CD4-positive, alpha-beta T cell treated with Interferon gamma for 1 hour (primary cell): Measurements from ENCODE around the gene ANGPTL2.
"Not testable (repeated sequence)": the region's sequence is repeated elsewhere in the genome, so short reads cannot be mapped to it uniquely, and the experiment has no call there.

Source experiments
- DNase-seq: peaks from one replicate; pipeline ENCODE4 v3.0.0-alpha.2; 2020

The ANGPTL2 gene

GRCh38 chr9:127122176-127123063 is at the start of gene ANGPTL2:
Gene ANGPTL2, minus strand, starts transcription at chr9:127122635. Its CDS starts 13,904 bp downstream, at chr9:127108731.
- DNase-seq: peak; percentile 10

GRCh38 chr9:127171348-127171747 is 48.9 kb upstream of the ANGPTL2 start:
- DNase-seq: not testable (repeated sequence)

- no peak for DNase-seq
These were observed 48.2 kb upstream of the ANGPTL2 start for GRCh38 chr9:127170652-127171051.

GRCh38 chr9:127170103-127170502 is 47.7 kb upstream of the ANGPTL2 start:
- DNase-seq: no peak

- DNase-seq: no peak
These were observed 47.1 kb upstream of the ANGPTL2 start for GRCh38 chr9:127169575-127169883.

GRCh38 chr9:127168756-127169574 is 46.5 kb upstream of the ANGPTL2 start:
- no peak for DNase-seq

GRCh38 chr9:127167560-127168326 is 45.3 kb upstream of the ANGPTL2 start:
- DNase-seq: no peak

GRCh38 chr9:127166651-127167524 is 44.5 kb upstream of the ANGPTL2 start:
- peak; percentile 73 for DNase-seq

- DNase-seq: no peak
These were observed 43.7 kb upstream of the ANGPTL2 start for GRCh38 chr9:127166111-127166510.

GRCh38 chr9:127165116-127165515 is 42.7 kb upstream of the ANGPTL2 start:
- DNase-seq: no peak

GRCh38 chr9:127163409-127163808 is 41.0 kb upstream of the ANGPTL2 start:
- no peak for DNase-seq

GRCh38 chr9:127162864-127163365 is 40.5 kb upstream of the ANGPTL2 start:
- DNase-seq: no peak

- DNase-seq: no peak
These were observed 39.8 kb upstream of the ANGPTL2 start for GRCh38 chr9:127162046-127162863.

GRCh38 chr9:127161081-127161624 is 38.7 kb upstream of the ANGPTL2 start:
- DNase-seq: no peak

GRCh38 chr9:127159949-127160610 is 37.6 kb upstream of the ANGPTL2 start:
- no peak for DNase-seq

- no peak for DNase-seq
These were observed 36.9 kb upstream of the ANGPTL2 start for GRCh38 chr9:127159325-127159801.

- no peak for DNase-seq
These were observed 36.4 kb upstream of the ANGPTL2 start for GRCh38 chr9:127158786-127159324.

- no peak for DNase-seq
These were observed 33.0 kb upstream of the ANGPTL2 start for GRCh38 chr9:127155314-127155960.
